ENCODE data around the gene SBK1.
"Not testable (repeated sequence)": the region's sequence is repeated elsewhere in the genome, so short reads cannot be mapped to it uniquely, and the experiment has no call there.

SBK1 gene

GRCh38 chr16:28291651-28292626 is at the start of gene SBK1:
Gene SBK1, plus strand, starts transcription at chr16:28292525. Its CDS starts 24,867 bp downstream, at chr16:28317392.
- peak; percentile 72 for DNase-seq (ENCODE audit: low spot score)

GRCh38 chr16:28249483-28249882 is 42.8 kb upstream of the SBK1 start:
- DNase-seq (ENCODE audit: low spot score): not testable (repeated sequence)

GRCh38 chr16:28250999-28251398 is 41.3 kb upstream of the SBK1 start:
- DNase-seq (ENCODE audit: low spot score): no peak

GRCh38 chr16:28254158-28254557 is 38.2 kb upstream of the SBK1 start:
- DNase-seq (ENCODE audit: low spot score): no peak

GRCh38 chr16:28255838-28256237 is 36.5 kb upstream of the SBK1 start:
- DNase-seq (ENCODE audit: low spot score): no peak

- no peak for DNase-seq (ENCODE audit: low spot score)
These were observed 35.1 kb upstream of the SBK1 start for GRCh38 chr16:28257256-28257655.

GRCh38 chr16:28258567-28258966 is 33.8 kb upstream of the SBK1 start:
- DNase-seq (ENCODE audit: low spot score): no peak

GRCh38 chr16:28259091-28259780 is 33.1 kb upstream of the SBK1 start:
- DNase-seq (ENCODE audit: low spot score): no peak

- no peak for DNase-seq (ENCODE audit: low spot score)
These were observed 32.6 kb upstream of the SBK1 start for GRCh38 chr16:28259781-28260150.

- DNase-seq (ENCODE audit: low spot score): no peak
These were observed 32.1 kb upstream of the SBK1 start for GRCh38 chr16:28260193-28260592.

GRCh38 chr16:28261942-28262341 is 30.4 kb upstream of the SBK1 start:
- DNase-seq (ENCODE audit: low spot score): no peak

- DNase-seq (ENCODE audit: low spot score): no peak
These were observed 29.0 kb upstream of the SBK1 start for GRCh38 chr16:28263305-28263704.

- no peak for DNase-seq (ENCODE audit: low spot score)
These were observed 27.7 kb upstream of the SBK1 start for GRCh38 chr16:28264656-28265055.

GRCh38 chr16:28265822-28266221 is 26.5 kb upstream of the SBK1 start:
- DNase-seq (ENCODE audit: low spot score): no peak

- DNase-seq (ENCODE audit: low spot score): no peak
These were observed 25.0 kb upstream of the SBK1 start for GRCh38 chr16:28267356-28267755.

- no peak for DNase-seq (ENCODE audit: low spot score)
These were observed 18.8 kb upstream of the SBK1 start for GRCh38 chr16:28273511-28273910.

- DNase-seq (ENCODE audit: low spot score): no peak
These were observed 17.6 kb upstream of the SBK1 start for GRCh38 chr16:28274676-28275075.

- DNase-seq (ENCODE audit: low spot score): no peak
These were observed 16.0 kb upstream of the SBK1 start for GRCh38 chr16:28276301-28276700.

GRCh38 chr16:28277537-28278388 is 14.6 kb upstream of the SBK1 start:
- DNase-seq (ENCODE audit: low spot score): peak; percentile 82

- DNase-seq (ENCODE audit: low spot score): no peak
These were observed 13.3 kb upstream of the SBK1 start for GRCh38 chr16:28279006-28279405.

GRCh38 chr16:28280881-28281836 is 11.2 kb upstream of the SBK1 start:
- no peak for DNase-seq (ENCODE audit: low spot score)
